ENCODE measurements around the gene CHMP6.

Gene CHMP6

DNA sequence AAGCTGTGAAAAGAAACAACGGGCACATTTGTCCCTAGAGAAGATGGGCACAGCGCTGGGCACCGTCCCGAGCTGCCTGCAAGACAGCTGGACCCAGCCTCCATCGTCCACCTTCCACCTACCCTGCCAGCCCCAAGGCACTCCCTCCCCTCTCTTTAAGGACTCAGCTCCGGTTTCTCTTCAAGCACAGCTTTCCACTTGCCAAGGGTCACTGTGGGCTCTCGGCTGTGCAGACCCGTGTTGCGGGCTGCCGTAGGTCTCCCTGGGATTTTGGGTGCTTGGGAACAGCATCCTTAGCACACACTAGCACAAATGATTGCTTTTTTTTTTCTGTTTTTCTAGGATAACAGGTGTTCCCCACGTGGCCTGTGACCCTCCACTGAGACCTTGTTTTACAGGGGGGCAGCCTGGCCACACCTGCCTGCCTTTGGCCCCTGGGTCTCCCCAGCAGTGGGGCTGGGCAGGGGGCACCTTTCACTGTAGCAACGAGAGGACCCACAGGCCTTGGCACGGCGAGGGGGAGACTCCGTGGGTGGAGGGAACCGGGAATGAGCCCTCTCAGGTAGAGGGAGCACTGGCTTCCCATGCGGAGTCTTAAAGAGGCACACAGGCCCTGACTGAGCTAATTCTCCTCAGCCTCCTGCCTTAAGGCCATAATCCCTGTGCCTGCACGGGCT, 1.4 kb downstream of the CHMP6 start:
- H2BK120ac ChIP-seq (ENCODE audit: low read depth, low read length): no peak overlapping the region
- H3K36me3 ChIP-seq (replicated peaks in 1 of 2; ENCODE audit: control insufficient read depth in 2 of 2, insufficient read depth in 2 of 2, low read length in 2 of 2): peaks cover 15 to 32% of the 10 kb centered on the region in 2 donors
- H3K18ac ChIP-seq (ENCODE audit: low read length): no peak overlapping the region
- H3K9me3 ChIP-seq (replicated peaks in 1 of 2; ENCODE audit: control insufficient read depth in 2 of 2, insufficient read depth in 1 of 2, low read depth in 1 of 2, low read length in 2 of 2): no peaks in the 10 kb centered on the region
- H3K9ac ChIP-seq (ENCODE audit: low read depth, low read length, poor library complexity): peak overlapping the region; percentile 44
- H3K4me1 ChIP-seq (ENCODE audit: control insufficient read depth in 2 of 2, insufficient read depth in 1 of 2, low read depth in 1 of 2, low read length in 2 of 2): peaks cover 4 to 11% of the 10 kb centered on the region in 2 donors
- H3K27ac ChIP-seq (replicated peaks; ENCODE audit: low read length): no peak overlapping the region
- no peak overlapping the region for H3K23ac ChIP-seq (ENCODE audit: low read depth, low read length, poor library complexity)
- no peak overlapping the region for H2BK12ac ChIP-seq (ENCODE audit: low read length)
- peak overlapping the region in 1 of 2 donors; percentile 73 for H3K4me3 ChIP-seq (ENCODE audit: low read length in 2 of 2)
- H4K8ac ChIP-seq (ENCODE audit: low read depth, low read length): no peak overlapping the region
- H3K27me3 ChIP-seq (ENCODE audit: control insufficient read depth in 3 of 3, insufficient read depth in 3 of 3, low read depth in 1 of 3, low read length in 3 of 3): peaks cover 0 to 3% (median 0%) of the 10 kb centered on the region in 3 experiments
- no peak overlapping the region for H4K91ac ChIP-seq (ENCODE audit: low read depth, low read length, poor library complexity)
- H2BK5ac ChIP-seq (ENCODE audit: low read length): no peak overlapping the region
- no peak overlapping the region for H2AFZ ChIP-seq (ENCODE audit: low read length)
- H3K79me1 ChIP-seq (ENCODE audit: low read depth, low read length): peaks cover 7% of the 10 kb centered on the region
- DNase-seq (ENCODE audit: low spot score): no peak
- no peak overlapping the region for H2BK15ac ChIP-seq (ENCODE audit: low read length)
- no peak overlapping the region for H2AK5ac ChIP-seq (ENCODE audit: low read depth, low read length)
- H3K14ac ChIP-seq (ENCODE audit: low read length): no peak overlapping the region
- peak overlapping the region; percentile 29 for H3K4me2 ChIP-seq (ENCODE audit: insufficient read depth, low read length, poor library complexity, severe bottlenecking)
- H3K4ac ChIP-seq (ENCODE audit: low read length): no peak overlapping the region
- WGBS, 2 donors (ENCODE audit: extremely low coverage in 2 of 2, insufficient read length in 2 of 2, insufficient replicate concordance in 1 of 2): no CpG with 5 or more reads among the region's 18 CpGs

DNA sequence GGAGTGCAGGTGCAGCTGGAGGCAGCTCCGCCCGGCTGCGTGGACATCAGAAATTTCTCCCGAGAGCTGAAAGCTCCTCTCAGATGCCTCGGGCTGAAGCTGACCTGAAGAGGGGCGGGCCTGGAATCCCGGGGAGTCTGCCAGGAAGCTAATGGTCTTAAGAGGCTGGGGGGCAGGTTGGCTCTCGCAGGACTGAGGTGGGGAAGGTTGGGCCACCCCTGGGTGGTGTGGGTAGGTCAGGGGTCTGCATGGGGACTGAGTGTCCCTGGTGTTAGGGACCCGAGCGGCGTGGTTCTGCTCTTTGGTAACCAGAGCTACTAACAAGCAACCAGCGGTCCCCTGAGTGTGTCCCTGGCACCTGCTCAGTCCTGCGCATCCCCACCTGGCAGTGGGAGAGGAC, 3.5 kb downstream of the CHMP6 start:
- H2BK5ac ChIP-seq (ENCODE audit: low read length): no peak overlapping the region
- peaks cover 3 to 7% of the 10 kb centered on the region in 2 donors for H3K4me1 ChIP-seq (ENCODE audit: control insufficient read depth in 2 of 2, insufficient read depth in 1 of 2, low read depth in 1 of 2, low read length in 2 of 2)
- no peaks in the 10 kb centered on the region for H3K27me3 ChIP-seq (ENCODE audit: control insufficient read depth in 3 of 3, insufficient read depth in 3 of 3, low read depth in 1 of 3, low read length in 3 of 3)
- no peak overlapping the region for H3K14ac ChIP-seq (ENCODE audit: low read length)
- no peak for DNase-seq (ENCODE audit: low spot score)
- H2AFZ ChIP-seq (ENCODE audit: low read length): no peak overlapping the region
- H3K9ac ChIP-seq (ENCODE audit: low read depth, low read length, poor library complexity): no peak overlapping the region
- H2BK15ac ChIP-seq (ENCODE audit: low read length): no peak overlapping the region
- H2AK5ac ChIP-seq (ENCODE audit: low read depth, low read length): no peak overlapping the region
- H4K91ac ChIP-seq (ENCODE audit: low read depth, low read length, poor library complexity): no peak overlapping the region
- no peaks in the 10 kb centered on the region for H3K9me3 ChIP-seq (replicated peaks in 1 of 2; ENCODE audit: control insufficient read depth in 2 of 2, insufficient read depth in 1 of 2, low read depth in 1 of 2, low read length in 2 of 2)
- no peak overlapping the region for H3K18ac ChIP-seq (ENCODE audit: low read length)
- peaks cover 24 to 53% of the 10 kb centered on the region in 2 donors for H3K36me3 ChIP-seq (replicated peaks in 1 of 2; ENCODE audit: control insufficient read depth in 2 of 2, insufficient read depth in 2 of 2, low read length in 2 of 2)
- H3K23ac ChIP-seq (ENCODE audit: low read depth, low read length, poor library complexity): no peak overlapping the region
- no peak overlapping the region for H4K8ac ChIP-seq (ENCODE audit: low read depth, low read length)
- H3K79me1 ChIP-seq (ENCODE audit: low read depth, low read length): peaks cover 5% of the 10 kb centered on the region
- H3K27ac ChIP-seq (replicated peaks; ENCODE audit: low read length): no peak overlapping the region
- no CpG with 5 or more reads among the region's 13 CpGs for WGBS, 2 donors (ENCODE audit: extremely low coverage in 2 of 2, insufficient read length in 2 of 2, insufficient replicate concordance in 1 of 2)
- no peak overlapping the region for H2BK120ac ChIP-seq (ENCODE audit: low read depth, low read length)
- no peak overlapping the region for H3K4me3 ChIP-seq (ENCODE audit: low read length in 2 of 2)
- H3K4ac ChIP-seq (ENCODE audit: low read length): no peak overlapping the region
- H3K4me2 ChIP-seq (ENCODE audit: insufficient read depth, low read length, poor library complexity, severe bottlenecking): no peak overlapping the region
- H2BK12ac ChIP-seq (ENCODE audit: low read length): no peak overlapping the region

DNA sequence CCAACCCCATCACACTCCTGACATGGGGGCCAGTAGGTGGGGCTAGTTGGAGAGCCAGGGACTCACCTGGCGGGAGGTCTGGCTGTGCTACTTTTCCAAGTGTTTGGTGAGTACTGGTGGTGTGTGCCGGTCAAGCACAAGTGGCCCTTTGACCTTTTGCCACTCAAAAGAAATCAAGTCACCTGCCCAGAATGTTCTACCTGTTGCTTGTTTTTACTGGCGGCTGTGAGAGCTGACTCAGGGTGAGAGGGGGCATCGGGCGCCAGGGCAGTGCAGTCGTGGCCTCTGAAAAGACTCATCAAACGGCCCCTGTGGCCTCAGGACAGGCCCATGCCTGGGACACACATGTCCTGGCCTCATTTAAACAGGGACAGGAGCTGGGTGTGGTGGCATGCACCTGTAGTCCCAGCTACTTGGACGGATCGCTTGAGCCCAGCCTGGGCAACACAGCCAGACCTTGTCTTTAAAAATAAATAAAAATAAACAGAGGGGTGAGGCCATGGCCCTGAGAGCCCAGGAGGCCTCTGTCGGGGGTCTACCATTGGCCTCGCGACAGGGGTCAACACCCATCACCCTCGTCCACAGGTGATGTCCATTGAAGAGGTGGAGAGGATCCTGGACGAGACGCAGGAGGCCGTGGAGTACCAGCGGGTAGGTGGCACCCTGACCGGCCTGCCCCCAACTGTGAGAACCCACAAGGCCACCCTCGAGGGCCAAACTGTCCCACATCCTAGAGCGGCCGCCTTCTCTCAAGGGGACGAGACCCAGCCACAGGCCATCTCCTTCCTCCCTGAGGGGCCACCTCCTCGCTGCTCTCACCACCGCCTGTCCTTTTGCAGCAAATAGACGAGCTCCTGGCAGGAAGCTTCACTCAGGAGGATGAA, 5.0 kb downstream of the CHMP6 start:
- H2BK12ac ChIP-seq (ENCODE audit: low read length): peak overlapping the region; percentile 3
- H3K27me3 ChIP-seq (ENCODE audit: control insufficient read depth in 3 of 3, insufficient read depth in 3 of 3, low read depth in 1 of 3, low read length in 3 of 3): no peaks in the 10 kb centered on the region
- no peak overlapping the region for H3K4ac ChIP-seq (ENCODE audit: low read length)
- H3K79me1 ChIP-seq (ENCODE audit: low read depth, low read length): peaks cover 5% of the 10 kb centered on the region
- H3K27ac ChIP-seq (replicated peaks; ENCODE audit: low read length): no peak overlapping the region
- no peak overlapping the region for H3K14ac ChIP-seq (ENCODE audit: low read length)
- no peak overlapping the region for H2AK5ac ChIP-seq (ENCODE audit: low read depth, low read length)
- no peak overlapping the region for H3K4me2 ChIP-seq (ENCODE audit: insufficient read depth, low read length, poor library complexity, severe bottlenecking)
- H4K91ac ChIP-seq (ENCODE audit: low read depth, low read length, poor library complexity): no peak overlapping the region
- WGBS, 2 donors (ENCODE audit: extremely low coverage in 2 of 2, insufficient read length in 2 of 2, insufficient replicate concordance in 1 of 2): no CpG with 5 or more reads among the region's 25 CpGs
- peaks cover 24 to 54% of the 10 kb centered on the region in 2 donors for H3K36me3 ChIP-seq (replicated peaks in 1 of 2; ENCODE audit: control insufficient read depth in 2 of 2, insufficient read depth in 2 of 2, low read length in 2 of 2)
- no peaks in the 10 kb centered on the region for H3K9me3 ChIP-seq (replicated peaks in 1 of 2; ENCODE audit: control insufficient read depth in 2 of 2, insufficient read depth in 1 of 2, low read depth in 1 of 2, low read length in 2 of 2)
- no peak overlapping the region for H2BK5ac ChIP-seq (ENCODE audit: low read length)
- no peak overlapping the region for H2BK15ac ChIP-seq (ENCODE audit: low read length)
- no peak overlapping the region for H3K18ac ChIP-seq (ENCODE audit: low read length)
- H4K8ac ChIP-seq (ENCODE audit: low read depth, low read length): no peak overlapping the region
- DNase-seq (ENCODE audit: low spot score): no peak
- H3K4me1 ChIP-seq (ENCODE audit: control insufficient read depth in 2 of 2, insufficient read depth in 1 of 2, low read depth in 1 of 2, low read length in 2 of 2): peaks cover 3 to 7% of the 10 kb centered on the region in 2 donors
- H2BK120ac ChIP-seq (ENCODE audit: low read depth, low read length): no peak overlapping the region
- no peak overlapping the region for H3K4me3 ChIP-seq (ENCODE audit: low read length in 2 of 2)
- H3K9ac ChIP-seq (ENCODE audit: low read depth, low read length, poor library complexity): no peak overlapping the region
- peak overlapping the region; percentile 73 for H3K23ac ChIP-seq (ENCODE audit: low read depth, low read length, poor library complexity)
- no peak overlapping the region for H2AFZ ChIP-seq (ENCODE audit: low read length)
